AG09309 (cell line): Measurements from ENCODE around the gene ZNF330.

ENCODE experiments used
- DNase-seq: peaks from one replicate; pipeline ENCODE4 v3.0.0-alpha.2; 2010; ENCODE audit warnings: low read depth
- H3K4me3 ChIP-seq: 2 replicates; pipeline ENCODE4 v1.5.1; 2011; ENCODE audit warnings: mild to moderate bottlenecking, low read depth, low read length, moderate library complexity; ENCODE audit not compliant: control insufficient read depth
- CTCF ChIP-seq: IDR thresholded peaks from 2 replicates; pipeline ENCODE4 v1.5.1; 2011; ENCODE audit warnings: mild to moderate bottlenecking, low read depth, low read length, inconsistent platforms; ENCODE audit not compliant: insufficient read depth, control insufficient read depth; ENCODE audit errors: missing control alignments

ZNF330 gene

GRCh38 chr4:141246683-141247429 lies 26.2 kb downstream of the ZNF330 start:
- no peak for TF ChIP-seq CTCF
- no peak overlapping the region for H3K4me3 ChIP-seq
- no peak for DNase-seq

GRCh38 chr4:141247430-141247780 lies 26.7 kb downstream of the ZNF330 start:
- no peak overlapping the region for H3K4me3 ChIP-seq
- TF ChIP-seq CTCF, result no peak
- no peak for DNase-seq

- TF ChIP-seq CTCF, result no peak
- DNase-seq, result peak; percentile 35
- H3K4me3 ChIP-seq, result no peak overlapping the region
Measured at GRCh38 chr4:141248029-141248428, 27.3 kb downstream of the ZNF330 start.

DNA sequence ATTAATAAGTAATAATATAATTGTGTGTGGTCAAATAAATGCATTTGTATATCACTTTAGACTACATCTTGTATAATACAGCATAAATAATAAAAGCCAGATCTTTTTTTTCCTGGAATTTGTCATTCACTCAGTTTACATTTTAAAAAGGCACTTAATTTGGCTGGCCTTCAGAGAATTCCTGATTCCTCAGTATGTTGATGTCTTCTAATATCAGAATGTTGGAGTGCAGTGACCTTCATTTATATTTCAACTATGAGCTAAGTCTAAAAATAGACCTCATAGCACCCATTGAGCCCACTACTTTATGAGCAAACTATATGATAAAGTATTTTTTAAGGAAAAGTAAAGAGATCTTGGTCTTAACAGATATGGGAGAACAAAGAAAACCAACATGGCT lies 27.8 kb downstream of the ZNF330 start:
- H3K4me3 ChIP-seq, result no peak overlapping the region
- no peak for TF ChIP-seq CTCF
- DNase-seq, result no peak

DNA sequence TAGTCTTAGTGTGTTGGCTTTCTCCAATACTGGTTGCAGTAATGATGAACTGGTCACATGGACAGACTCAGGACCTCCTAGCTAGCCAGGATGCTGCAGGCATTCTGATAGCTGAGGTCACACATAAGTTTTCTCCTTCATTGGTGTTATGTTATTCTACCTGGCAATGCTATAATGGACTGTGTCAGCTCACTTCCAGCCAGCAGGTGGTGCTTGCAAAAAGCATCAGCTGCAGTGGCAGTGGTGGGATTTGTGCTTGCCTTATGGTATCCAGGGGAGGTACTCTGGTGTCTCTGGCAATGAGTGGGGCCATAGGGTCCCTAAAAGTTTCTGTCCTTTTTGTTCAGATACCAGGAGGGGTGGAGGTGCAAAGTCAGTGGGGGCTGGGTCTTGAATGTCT lies 33.6 kb downstream of the ZNF330 start:
- H3K4me3 ChIP-seq, result no peak overlapping the region
- no peak for TF ChIP-seq CTCF
- DNase-seq, result no peak

DNA sequence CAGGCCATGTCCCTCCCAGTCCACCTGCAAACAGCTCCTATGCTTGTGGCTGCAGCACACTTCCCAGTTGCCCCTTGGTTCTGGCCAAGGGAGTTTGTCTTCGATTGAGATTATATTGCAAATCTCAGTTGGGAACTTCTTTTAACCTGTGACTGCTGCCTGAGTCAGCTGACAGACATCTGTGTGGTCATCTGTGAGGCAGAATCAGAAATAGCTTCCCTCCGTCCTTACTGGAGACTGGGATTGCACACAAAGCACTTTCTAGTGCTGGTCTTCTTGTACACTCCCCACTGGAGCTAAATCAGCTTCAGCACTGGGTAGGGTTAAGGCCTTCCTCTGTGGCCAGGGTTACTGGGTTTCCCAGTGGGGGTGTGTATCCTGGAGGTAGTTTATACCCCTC lies 34.3 kb downstream of the ZNF330 start:
- no peak for TF ChIP-seq CTCF
- no peak for DNase-seq
- no peak overlapping the region for H3K4me3 ChIP-seq
